PFSK-1 (cell line): ENCODE data around the gene SRMS.

Experiments used
- FOXP2 ChIP-seq: optimal IDR thresholded peaks from 2 replicates; pipeline ENCODE3; 2011; ENCODE audit warnings: borderline replicate concordance, control low read depth, inconsistent platforms; ENCODE audit not compliant: insufficient read depth; ENCODE audit errors: extremely low read length, extremely low read depth
- POLR2AphosphoS5 ChIP-seq: IDR thresholded peaks from 2 replicates; pipeline ENCODE4 v1.6.1; 2012; ENCODE audit warnings: low read depth, mild to moderate bottlenecking, control low read depth, low read length, moderate library complexity
- SIN3A ChIP-seq: IDR thresholded peaks from 2 replicates; pipeline ENCODE4 v1.6.1; 2012; ENCODE audit warnings: mild to moderate bottlenecking, low read length, moderate library complexity, borderline replicate concordance; ENCODE audit not compliant: insufficient read depth
- TAF1 ChIP-seq: IDR thresholded peaks from 2 replicates; pipeline ENCODE4 v1.6.1; 2012; ENCODE audit warnings: low read length, control low read depth, borderline replicate concordance; ENCODE audit not compliant: insufficient read depth
- TF ChIP-seq, protein P1 (sequence below), 2 experiments: IDR thresholded peaks; 2 replicates each; pipeline versions ENCODE4 v1.6.1 to v1.8.0; 2011 to 2012; ENCODE audit warnings: low read depth in 2 of 2, low read length in 2 of 2, control low read depth in 1 of 2, inconsistent platforms in 1 of 2, mild to moderate bottlenecking in 1 of 2, moderate library complexity in 1 of 2; ENCODE audit not compliant: insufficient read depth in 1 of 2

SRMS gene

DNA sequence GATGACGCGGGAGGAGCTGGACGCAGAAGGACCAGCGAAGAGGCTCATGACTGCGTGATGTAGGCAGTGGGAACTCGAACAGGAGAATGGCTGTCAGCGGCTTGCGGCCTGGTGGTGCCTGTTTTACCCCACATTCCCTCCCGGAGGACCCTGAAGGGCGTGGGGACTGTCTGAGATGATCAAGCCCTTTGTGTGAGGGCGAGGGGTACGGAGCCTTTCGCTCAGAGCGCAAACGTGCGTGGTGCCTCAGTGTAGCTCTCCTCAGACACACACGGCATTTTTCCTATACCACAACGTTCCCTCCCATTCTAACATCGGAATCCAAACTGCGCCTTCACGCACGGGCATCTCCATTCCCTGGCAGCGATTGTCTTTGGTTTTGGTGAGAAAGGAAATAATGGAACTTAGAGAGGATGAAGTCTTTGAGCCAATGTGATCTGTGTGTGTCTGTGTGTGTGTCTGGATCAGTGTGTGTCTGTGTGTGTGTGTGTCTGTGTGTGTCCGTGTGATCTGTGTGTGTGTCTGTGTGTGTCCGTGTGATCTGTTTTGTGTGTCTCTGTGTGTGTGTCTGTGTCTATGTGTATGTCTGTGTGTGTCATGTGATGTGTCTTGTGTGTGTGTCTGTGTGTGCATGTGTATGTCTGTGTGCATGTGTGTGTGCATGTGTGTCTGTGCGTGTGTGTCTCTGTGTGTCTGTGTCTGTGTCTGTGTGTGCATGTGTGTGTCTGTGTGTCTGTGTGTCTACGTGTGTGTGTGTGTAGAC is 15.7 kb downstream of the SRMS start:
- TF ChIP-seq, protein P1, sequence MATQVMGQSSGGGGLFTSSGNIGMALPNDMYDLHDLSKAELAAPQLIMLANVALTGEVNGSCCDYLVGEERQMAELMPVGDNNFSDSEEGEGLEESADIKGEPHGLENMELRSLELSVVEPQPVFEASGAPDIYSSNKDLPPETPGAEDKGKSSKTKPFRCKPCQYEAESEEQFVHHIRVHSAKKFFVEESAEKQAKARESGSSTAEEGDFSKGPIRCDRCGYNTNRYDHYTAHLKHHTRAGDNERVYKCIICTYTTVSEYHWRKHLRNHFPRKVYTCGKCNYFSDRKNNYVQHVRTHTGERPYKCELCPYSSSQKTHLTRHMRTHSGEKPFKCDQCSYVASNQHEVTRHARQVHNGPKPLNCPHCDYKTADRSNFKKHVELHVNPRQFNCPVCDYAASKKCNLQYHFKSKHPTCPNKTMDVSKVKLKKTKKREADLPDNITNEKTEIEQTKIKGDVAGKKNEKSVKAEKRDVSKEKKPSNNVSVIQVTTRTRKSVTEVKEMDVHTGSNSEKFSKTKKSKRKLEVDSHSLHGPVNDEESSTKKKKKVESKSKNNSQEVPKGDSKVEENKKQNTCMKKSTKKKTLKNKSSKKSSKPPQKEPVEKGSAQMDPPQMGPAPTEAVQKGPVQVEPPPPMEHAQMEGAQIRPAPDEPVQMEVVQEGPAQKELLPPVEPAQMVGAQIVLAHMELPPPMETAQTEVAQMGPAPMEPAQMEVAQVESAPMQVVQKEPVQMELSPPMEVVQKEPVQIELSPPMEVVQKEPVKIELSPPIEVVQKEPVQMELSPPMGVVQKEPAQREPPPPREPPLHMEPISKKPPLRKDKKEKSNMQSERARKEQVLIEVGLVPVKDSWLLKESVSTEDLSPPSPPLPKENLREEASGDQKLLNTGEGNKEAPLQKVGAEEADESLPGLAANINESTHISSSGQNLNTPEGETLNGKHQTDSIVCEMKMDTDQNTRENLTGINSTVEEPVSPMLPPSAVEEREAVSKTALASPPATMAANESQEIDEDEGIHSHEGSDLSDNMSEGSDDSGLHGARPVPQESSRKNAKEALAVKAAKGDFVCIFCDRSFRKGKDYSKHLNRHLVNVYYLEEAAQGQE (IDR thresholded peaks at IDR 0.05; ENCODE audit: insufficient read depth in 1 of 2, low read depth in 2 of 2, low read length in 2 of 2) = no peak
- TF ChIP-seq TAF1 (no peak), SIN3A (no peak), FOXP2 (no peak), POLR2AphosphoS5 (no peak)

DNA sequence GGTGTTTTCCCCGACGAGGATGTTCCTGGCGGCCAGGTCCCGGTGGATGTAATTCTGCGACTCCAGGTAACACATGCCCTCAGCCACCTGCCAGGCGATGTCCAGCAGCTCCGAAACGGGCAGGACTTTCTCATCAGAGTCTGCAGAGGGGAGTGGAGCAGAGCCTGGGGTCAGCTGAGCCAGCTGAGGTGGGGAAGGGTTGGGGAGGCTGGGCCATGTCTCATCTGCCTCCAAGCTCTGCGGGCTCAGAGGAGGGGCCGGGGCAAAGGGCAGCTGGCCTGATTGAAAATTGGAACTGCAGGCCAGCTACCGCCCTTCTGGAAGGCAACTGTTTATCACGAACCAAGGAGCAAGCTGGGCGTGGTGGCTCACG is 16.8 kb downstream of the SRMS start:
- no peak for TF ChIP-seq SIN3A
- TF ChIP-seq POLR2AphosphoS5 = no peak
- no peak for TF ChIP-seq TAF1
- TF ChIP-seq, protein P1 (IDR thresholded peaks at IDR 0.05; ENCODE audit: insufficient read depth in 1 of 2, low read depth in 2 of 2, low read length in 2 of 2) = no peak
- no peak for TF ChIP-seq FOXP2

DNA sequence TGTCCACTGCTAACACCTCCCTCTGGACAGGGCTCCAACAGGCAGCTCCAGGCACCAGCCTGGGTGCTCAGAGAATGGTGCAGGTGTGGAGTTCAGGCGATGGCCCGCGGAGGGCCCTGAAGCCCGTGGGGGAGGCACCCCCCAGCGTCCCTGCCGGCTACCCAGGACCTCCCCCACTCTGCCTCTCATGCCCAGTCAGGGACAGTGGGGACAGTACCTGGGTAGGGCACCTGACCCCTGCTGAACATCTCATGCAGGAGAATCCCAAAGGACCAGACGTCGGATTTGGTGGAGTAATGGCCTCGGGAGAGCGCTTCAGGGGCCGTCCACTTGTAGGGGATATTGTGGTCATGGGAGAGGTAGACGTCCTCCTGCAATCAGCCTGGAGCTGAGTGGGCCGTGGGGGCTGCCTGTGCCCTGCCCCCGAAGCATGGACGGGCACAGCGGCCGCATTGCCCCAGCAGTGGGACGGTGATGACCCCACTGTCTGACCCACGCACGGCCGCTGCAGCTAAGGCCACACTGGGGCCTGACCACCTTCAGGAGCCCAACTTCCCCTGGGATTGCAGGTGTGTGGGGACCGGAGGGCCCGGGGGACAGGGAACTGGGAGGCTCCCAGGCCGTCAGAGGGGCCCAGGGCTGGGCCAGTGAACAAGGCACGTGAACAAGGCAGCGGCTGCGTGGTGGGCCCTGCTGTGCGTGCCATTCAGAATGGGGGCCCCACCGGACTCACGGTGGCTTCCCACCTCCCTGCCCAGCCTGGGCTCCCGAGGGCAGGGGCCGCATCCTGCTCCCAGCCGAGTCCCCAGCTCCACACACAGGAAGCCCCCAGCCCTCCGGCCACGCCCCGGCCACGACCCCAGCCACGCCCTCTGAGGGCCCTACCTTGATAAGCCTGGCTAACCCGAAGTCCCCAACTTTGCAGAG is 17.4 kb downstream of the SRMS start:
- TF ChIP-seq TAF1 (no peak), FOXP2 (no peak)
- TF ChIP-seq, protein P1 (IDR thresholded peaks at IDR 0.05; ENCODE audit: insufficient read depth in 1 of 2, low read depth in 2 of 2, low read length in 2 of 2) = no peak

DNA sequence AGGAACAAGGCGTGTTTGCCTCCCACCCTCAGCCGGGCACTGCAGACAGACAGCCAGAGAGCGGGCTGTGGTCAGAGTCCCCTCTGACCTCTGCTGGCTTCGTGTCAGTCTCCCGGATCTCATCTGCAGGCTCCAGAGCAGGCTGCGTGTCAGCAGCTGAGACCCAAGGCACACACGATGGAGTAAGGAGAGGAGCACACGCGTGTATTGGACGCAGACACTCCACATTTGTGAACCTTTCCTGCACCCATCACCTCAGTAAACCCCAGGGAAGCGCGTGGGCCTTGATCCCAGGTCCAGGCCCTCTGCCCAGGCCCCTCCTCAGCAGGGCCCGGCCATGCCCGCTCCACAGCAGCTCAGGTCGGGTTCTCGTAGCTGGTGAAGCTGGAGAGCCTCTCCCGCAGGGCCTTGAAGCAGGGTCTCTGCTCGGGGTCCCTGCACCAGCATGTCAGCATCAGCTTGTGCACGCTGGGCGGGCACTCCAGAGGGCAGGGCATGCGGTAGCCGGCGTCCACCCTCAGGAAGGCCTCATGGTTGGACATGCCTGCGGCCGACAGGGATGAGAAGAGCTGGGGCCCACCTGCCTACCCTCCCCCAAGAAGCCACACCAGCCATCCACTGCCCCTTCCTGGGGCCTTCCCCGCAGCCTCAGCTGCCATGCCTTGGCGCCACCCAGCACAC is 18.2 kb downstream of the SRMS start:
- TF ChIP-seq POLR2AphosphoS5 = no peak
- TF ChIP-seq, protein P1 (IDR thresholded peaks at IDR 0.05; ENCODE audit: insufficient read depth in 1 of 2, low read depth in 2 of 2, low read length in 2 of 2) = no peak
- TF ChIP-seq TAF1 = no peak
- TF ChIP-seq FOXP2 = no peak
- TF ChIP-seq SIN3A = no peak
